HL-60 (cell line): ENCODE measurements around the gene C20orf173.

Experiments
- DNase-seq, 2 experiments: peaks; one replicate each; pipeline ENCODE4 v3.0.0-alpha.2; 2010 to 2020; ENCODE audit warnings: low read depth in 1 of 2, low spot score in 1 of 2
- H3K27ac ChIP-seq: fragments of 250-450 bp; sonication (Bioruptor Pico); replicated peaks from 2 replicates; pipeline ENCODE4 v1.5.1; 2020; ENCODE audit warnings: mild to moderate bottlenecking, moderate library complexity
- H3K27me3 ChIP-seq: fragments of 250-450 bp; sonication (Bioruptor Pico); 2 replicates; pipeline ENCODE4 v1.5.1; 2021; ENCODE audit warnings: mild to moderate bottlenecking, moderate library complexity; ENCODE audit not compliant: insufficient read depth, poor library complexity, severe bottlenecking
- H3K4me3 ChIP-seq: replicated peaks from 2 replicates; pipeline ENCODE4 v1.5.1; 2011; ENCODE audit warnings: mild to moderate bottlenecking, control low read depth, low read length; ENCODE audit not compliant: insufficient read depth
- CTCF ChIP-seq: IDR thresholded peaks from one replicate; pipeline ENCODE4 v1.5.1; 2011; ENCODE audit warnings: low read length, control low read depth, inconsistent platforms; ENCODE audit not compliant: insufficient read depth
- GABPA ChIP-seq: IDR thresholded peaks from 2 replicates; pipeline ENCODE4 v1.6.1; 2012; ENCODE audit warnings: low read depth
- POLR2AphosphoS5 ChIP-seq: IDR thresholded peaks from 2 replicates; pipeline ENCODE4 v1.6.1; 2012; ENCODE audit warnings: low read depth
- REST ChIP-seq: IDR thresholded peaks from 2 replicates; pipeline ENCODE4 v1.6.1; 2012; ENCODE audit warnings: low read depth; ENCODE audit not compliant: insufficient replicate concordance
- SPI1 ChIP-seq: IDR thresholded peaks from 2 replicates; pipeline ENCODE4 v1.6.1; 2012; ENCODE audit warnings: low read depth, mild to moderate bottlenecking, borderline replicate concordance

Gene C20orf173

GRCh38 chr20:35517125-35517524, 12.3 kb downstream of the C20orf173 start:
- Histone ChIP-seq H3K27ac (no peak overlapping the region), H3K4me3 (no peak overlapping the region), H3K27me3 (no peaks in the 10 kb centered on the region)
- TF ChIP-seq GABPA (no peak), SPI1 (no peak), REST (no peak), CTCF (no peak), POLR2AphosphoS5 (no peak)
- no peak for DNase-seq

- H3K27ac ChIP-seq, result no peak overlapping the region
- no peak for DNase-seq
- H3K4me3 ChIP-seq, result no peak overlapping the region
- H3K27me3 ChIP-seq, result no peaks in the 10 kb centered on the region
- TF ChIP-seq CTCF, result no peak
- no peak for TF ChIP-seq SPI1
- no peak for TF ChIP-seq POLR2AphosphoS5
- no peak for TF ChIP-seq GABPA
- no peak for TF ChIP-seq REST
These were observed 13.4 kb downstream of the C20orf173 start for GRCh38 chr20:35515949-35516645.

DNA sequence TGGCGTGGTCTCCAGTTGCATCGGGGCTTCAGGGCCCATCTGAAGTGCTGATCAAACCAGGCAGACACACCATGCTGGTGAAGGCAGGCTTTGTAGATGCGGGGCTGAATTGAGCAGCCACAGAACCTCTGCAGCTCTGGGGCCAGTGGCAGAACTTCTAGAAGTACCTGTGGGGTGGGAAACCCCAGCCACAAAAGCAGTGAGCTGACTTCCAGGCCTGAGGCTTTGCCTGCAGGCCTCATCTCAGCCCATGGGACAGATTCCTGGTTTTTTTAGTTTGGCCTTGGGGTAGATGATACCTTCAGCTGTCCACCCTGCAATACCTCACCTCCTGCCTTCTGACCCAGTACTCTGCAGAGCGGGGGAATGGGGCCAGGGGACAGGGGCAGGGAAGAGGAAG, 14.1 kb downstream of the C20orf173 start:
- DNase-seq, result no peak
- TF ChIP-seq REST (no peak), CTCF (no peak), POLR2AphosphoS5 (no peak), SPI1 (no peak), GABPA (no peak)
- H3K27me3 ChIP-seq, result no peaks in the 10 kb centered on the region
- no peak overlapping the region for H3K4me3 ChIP-seq
- no peak overlapping the region for H3K27ac ChIP-seq
